ENCODE data around the gene CPNE8.

The CPNE8 gene

DNA sequence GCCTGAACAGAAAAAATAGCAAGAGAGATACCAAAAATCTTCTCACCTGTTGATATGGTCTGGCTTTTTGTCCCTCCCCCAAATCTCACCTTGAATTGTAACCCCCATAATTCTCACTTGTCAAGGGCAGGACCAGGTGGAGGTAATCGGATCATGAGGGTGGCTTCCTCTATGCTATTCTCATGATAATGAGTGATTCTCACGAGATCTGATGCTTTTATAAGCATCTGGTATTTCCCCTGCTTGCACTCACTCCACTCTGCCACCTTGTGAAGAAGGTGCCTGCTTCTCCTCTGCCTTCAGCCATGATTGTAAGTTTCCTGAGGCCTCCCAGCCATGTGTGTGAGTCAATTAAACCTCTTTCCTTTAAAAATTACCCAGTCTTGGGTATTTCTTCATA lies 291.2 kb downstream of the CPNE8 start:
- FAIRE-seq (no peak), DNase-seq (ENCODE audit: insufficient read length) (no peak)
- TF ChIP-seq POLR2AphosphoS5 (IDR thresholded peaks at IDR 0.05; ENCODE audit: low read depth, low read length) (no peak), POLR2A (IDR thresholded peaks at IDR 0.05; ENCODE audit: low read depth, low read length) (no peak), TAF1 (IDR thresholded peaks at IDR 0.05; ENCODE audit: borderline replicate concordance, low read depth, low read length) (no peak)

DNA sequence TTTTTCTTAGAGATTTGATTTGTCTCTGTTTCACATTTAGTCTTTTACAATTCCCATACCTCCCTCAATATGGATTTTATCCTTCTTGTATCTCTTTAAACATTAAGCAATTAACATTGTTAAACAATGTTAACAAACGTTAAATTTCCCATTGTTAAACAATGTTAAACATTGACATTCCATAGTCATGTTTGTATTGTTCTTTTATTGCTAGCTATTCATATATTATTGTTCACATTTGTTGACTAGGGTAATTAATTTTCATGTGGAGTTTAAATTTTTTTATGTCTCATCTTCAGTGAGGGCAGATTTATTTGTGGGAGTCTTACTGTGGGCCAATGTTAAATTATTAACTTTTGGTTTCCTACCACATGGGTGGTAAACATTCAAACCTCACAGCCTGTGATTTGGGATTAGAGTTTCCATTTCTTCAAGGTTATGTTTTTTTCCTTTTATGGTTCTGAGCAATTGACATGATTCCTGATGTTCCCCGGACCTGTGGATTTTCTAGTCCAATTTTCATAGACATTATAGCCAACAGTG lies 294.5 kb downstream of the CPNE8 start:
- FAIRE-seq = no peak

DNA sequence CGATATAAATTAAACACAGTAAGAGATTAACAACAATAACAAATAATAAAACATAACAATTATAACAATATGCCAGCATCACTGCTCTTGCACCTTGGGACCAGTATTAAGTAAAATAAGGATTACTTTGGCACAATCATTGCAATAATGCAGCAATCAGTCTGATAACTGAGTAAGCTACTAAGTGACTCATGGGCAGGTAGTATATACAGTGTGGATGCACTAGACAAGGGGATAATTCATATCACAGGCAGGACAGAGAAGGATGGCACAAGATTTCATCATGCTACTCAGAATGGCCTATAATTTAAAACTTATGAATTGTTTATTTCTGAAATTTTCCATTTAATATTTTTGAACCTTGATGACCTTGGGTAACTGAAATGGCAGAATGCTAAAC lies 298.1 kb downstream of the CPNE8 start:
- TF ChIP-seq POLR2AphosphoS5 (IDR thresholded peaks at IDR 0.05; ENCODE audit: low read depth, low read length) (no peak), TAF1 (IDR thresholded peaks at IDR 0.05; ENCODE audit: borderline replicate concordance, low read depth, low read length) (no peak), POLR2A (IDR thresholded peaks at IDR 0.05; ENCODE audit: low read depth, low read length) (no peak)
- FAIRE-seq = no peak
- no peak for DNase-seq (ENCODE audit: insufficient read length)

More for the DNA sequence above, 294.5 kb downstream of the CPNE8 start:
- TF ChIP-seq POLR2AphosphoS5 (IDR thresholded peaks at IDR 0.05; ENCODE audit: low read depth, low read length) = no peak
- TF ChIP-seq TAF1 (IDR thresholded peaks at IDR 0.05; ENCODE audit: borderline replicate concordance, low read depth, low read length) = no peak
- no peak for TF ChIP-seq POLR2A (IDR thresholded peaks at IDR 0.05; ENCODE audit: low read depth, low read length)
- no peak for DNase-seq (ENCODE audit: insufficient read length)

Measured in GM12892 (cell line).